ENCODE data around the gene ARID3B.

The ARID3B gene

GRCh38 chr15:74604983-74605794 lies 64.2 kb downstream of the ARID3B start:
- no peak for DNase-seq (ENCODE audit: low spot score)

GRCh38 chr15:74605795-74606150 lies 64.8 kb downstream of the ARID3B start:
- no peak for DNase-seq (ENCODE audit: low spot score)

- DNase-seq (ENCODE audit: low spot score): no peak
Measured at GRCh38 chr15:74608786-74609185, 67.8 kb downstream of the ARID3B start.

GRCh38 chr15:74609938-74610301 lies 68.9 kb downstream of the ARID3B start:
- DNase-seq (ENCODE audit: low spot score): no peak

GRCh38 chr15:74610302-74610951 lies 69.4 kb downstream of the ARID3B start:
- no peak for DNase-seq (ENCODE audit: low spot score)

- DNase-seq (ENCODE audit: low spot score): no peak
Measured at GRCh38 chr15:74611341-74611740, 70.3 kb downstream of the ARID3B start.

GRCh38 chr15:74611834-74612233 lies 70.8 kb downstream of the ARID3B start:
- no peak for DNase-seq (ENCODE audit: low spot score)

GRCh38 chr15:74612677-74613076 lies 71.7 kb downstream of the ARID3B start:
- DNase-seq (ENCODE audit: low spot score): no peak

GRCh38 chr15:74613089-74613952 lies 72.3 kb downstream of the ARID3B start:
- no peak for DNase-seq (ENCODE audit: low spot score)

- no peak for DNase-seq (ENCODE audit: low spot score)
Measured at GRCh38 chr15:74613953-74614743, 73.1 kb downstream of the ARID3B start.

- DNase-seq (ENCODE audit: low spot score): peak; percentile 86
Measured at GRCh38 chr15:74614744-74615507, 73.9 kb downstream of the ARID3B start.

- peak; percentile 97 for DNase-seq (ENCODE audit: low spot score)
Measured at GRCh38 chr15:74615508-74616365, 74.7 kb downstream of the ARID3B start, which contains the start of gene CLK3. Gene CLK3 (plus strand): TSS chr15:74615836. CDS start chr15:74619197, 3,361 bp downstream.

GRCh38 chr15:74616366-74616939 lies 75.4 kb downstream of the ARID3B start:
- DNase-seq (ENCODE audit: low spot score): no peak

GRCh38 chr15:74616996-74617395 lies 76.0 kb downstream of the ARID3B start:
- no peak for DNase-seq (ENCODE audit: low spot score)

- DNase-seq (ENCODE audit: low spot score): no peak
Measured at GRCh38 chr15:74618841-74619596, 78.0 kb downstream of the ARID3B start.

GRCh38 chr15:74619916-74620635 lies 79.1 kb downstream of the ARID3B start:
- no peak for DNase-seq (ENCODE audit: low spot score)

GRCh38 chr15:74620636-74621545 lies 79.9 kb downstream of the ARID3B start:
- peak; percentile 89 for DNase-seq (ENCODE audit: low spot score)

Data from Ammon's horn (tissue), 1 donor.